ENCODE data around the gene TMEM132D.
"Not testable (repeated sequence)": the region's sequence is repeated elsewhere in the genome, so short reads cannot be mapped to it uniquely, and the experiment has no call there.

The TMEM132D gene

DNA sequence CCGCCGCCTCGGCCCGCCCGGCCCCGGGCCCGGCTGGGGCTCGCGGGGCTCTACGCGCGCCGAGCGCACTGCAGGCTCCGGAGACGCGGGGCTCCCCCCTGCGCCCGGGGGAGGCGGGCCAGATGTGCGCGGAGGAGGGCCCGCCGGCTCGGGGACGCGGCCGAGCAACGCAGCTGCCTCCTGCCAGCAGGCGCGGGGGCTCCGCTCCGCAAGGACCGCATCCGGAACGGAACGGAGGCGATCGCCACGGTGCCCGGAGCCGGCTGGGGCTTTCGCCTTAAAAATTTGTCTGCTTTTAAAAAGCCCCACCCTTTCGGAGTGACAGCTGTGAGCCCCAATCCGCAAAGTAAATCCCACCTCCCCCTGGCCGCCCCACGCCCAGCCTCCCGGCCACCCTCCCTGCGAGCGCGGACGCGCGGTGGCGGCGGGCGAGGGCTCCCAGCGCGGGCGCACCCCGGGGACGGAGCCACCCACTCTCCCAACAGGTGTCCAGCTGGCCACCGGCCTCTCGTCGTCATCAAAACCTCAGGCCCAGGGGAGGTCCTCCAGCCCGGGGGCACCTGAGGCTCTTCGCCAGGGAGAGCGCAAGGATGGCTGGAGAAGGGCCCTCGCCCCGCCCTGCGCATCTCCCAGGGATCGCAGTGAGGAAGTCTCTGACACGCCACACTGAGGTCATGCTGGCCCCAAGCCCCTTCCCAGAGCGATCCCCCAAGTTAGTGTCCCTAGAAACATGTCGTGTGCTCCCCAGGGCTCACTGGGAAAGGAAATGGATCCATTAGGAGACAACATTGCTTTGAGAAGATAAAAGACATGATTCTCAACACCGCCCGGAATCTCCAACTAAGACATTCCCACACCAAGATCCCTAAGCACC lies at the start of gene TMEM132D:
Gene TMEM132D (minus strand): TSS at position 70 of the 874 bp plus-strand sequence.
- DNase-seq, result no peak

DNA sequence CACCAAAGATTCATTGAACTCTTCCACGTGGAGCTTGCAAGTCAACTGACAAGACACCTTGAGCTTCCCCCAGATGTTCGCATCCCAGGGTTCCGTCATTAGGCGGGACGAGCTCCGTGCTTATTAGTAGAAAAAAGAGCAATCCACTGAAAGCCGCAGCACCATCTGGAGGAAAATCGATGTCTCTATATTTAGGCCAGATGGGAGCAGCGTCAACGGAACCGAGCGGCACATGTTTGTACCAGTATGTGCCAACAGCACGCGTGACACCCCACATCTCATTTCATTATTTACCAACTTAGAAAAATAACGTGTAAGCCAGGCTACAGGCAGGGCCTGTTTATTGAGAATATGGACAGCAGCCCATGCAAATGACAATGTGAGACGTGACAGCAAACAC lies 45.8 kb upstream of the TMEM132D start:
- no peak for DNase-seq

DNA sequence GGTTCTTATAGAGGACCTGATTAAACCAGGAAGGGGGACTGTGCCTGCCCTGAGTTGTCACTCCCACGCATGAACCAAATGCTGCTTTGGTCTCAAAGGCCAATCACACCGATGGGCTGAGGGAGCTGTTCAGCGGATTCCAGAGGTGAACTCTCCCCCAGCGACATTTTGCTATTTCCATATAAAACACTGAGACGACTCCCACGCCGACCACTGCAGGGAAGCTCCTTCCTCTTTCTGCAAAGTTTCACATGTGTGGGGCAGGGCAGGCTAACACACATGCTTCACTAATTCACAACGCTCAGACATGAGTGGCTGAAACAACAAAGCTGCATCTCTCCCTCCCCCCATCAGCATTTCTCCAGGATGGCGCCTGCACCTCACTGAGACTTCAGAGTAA lies 37.8 kb upstream of the TMEM132D start:
- DNase-seq, result no peak

DNA sequence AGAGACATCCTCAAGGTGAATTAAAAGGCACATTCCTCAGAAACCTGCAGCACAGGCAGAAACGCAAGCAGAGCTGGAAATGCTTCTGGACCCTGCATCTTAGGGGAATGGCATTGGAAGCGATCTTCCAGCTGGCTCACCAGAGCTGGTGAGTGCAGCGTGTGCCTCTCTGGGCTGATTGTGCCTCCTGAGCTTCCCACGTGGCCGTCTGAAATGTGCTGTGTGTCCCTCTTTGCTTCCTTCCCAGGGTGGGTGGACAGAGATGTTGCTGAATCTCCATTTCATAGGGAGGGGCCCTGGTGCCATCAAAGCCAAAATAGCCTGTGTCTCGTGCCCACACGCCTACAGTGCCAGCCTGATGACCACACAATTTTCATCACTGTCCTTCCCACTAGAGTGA lies 34.3 kb upstream of the TMEM132D start:
- no peak for DNase-seq

DNA sequence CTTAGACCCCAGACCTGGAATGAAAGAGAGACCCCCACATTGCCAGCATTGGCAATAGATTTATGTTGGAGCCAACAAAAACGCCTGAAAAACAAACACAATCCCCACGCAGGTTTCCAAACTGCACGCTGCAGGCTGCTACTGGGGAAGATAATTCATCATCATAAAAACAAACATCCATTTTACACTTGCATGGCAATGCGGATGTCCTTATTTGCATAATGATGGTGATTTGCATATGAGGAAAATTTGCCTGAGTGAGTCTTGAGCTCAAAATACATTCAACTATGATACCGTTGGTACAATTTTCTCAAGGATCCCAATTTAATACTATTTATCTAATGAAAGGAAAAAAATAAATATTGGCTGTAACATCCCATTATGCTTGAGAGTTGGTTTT lies 33.6 kb upstream of the TMEM132D start:
- DNase-seq, result peak; percentile 91

DNA sequence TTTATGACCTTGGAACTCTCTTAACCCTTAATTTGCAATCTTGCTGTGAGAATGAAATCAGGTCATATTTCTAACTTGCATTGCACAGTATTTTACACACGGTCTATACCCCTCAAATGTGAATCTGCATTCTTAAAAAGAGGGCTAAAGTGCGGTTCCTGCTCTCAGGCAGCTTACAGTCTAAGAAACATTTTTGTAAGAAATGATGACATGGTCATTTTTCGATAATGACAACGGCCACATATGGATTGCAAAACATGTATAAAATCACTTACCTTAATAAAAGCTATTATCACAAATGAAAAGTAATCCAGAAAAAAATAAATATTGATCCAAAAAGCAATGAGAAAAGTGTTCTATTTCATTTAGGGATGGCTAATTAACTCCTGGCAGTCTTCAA lies 24.8 kb upstream of the TMEM132D start:
- DNase-seq, result no peak

- DNase-seq, result no peak
These were observed 23.6 kb upstream of the TMEM132D start for GRCh38 chr12:129927316-129927900.

DNA sequence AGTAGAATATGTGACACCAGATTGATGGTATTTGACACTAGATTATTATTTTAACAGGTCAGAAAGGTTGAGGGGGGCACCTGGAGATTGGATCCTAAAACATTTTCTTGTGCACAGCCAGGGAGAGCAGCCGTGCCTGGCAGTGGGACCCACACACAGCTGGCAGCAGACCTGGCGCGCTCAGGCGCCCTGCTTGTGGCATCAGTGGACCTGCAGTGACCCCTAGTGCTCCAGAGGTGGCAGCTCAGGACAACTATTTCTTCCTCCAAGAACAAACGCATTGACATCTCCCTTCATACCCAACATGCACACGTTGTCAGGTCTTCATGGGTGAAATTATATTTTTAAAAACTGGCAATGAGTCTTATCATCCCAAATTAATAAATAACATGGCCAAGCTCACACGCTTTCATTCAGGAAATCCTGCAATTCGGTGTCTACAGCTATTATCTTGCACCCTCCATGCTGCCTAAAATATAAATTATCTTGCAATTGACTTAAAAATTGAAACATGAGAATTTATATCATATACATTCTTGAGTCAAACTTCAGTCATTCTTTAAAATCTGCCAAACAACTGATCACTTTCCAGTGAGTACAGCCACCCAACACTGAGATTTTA lies 7.7 kb upstream of the TMEM132D start:
- peak; percentile 84 for DNase-seq

- DNase-seq, result no peak
These were observed 5.5 kb upstream of the TMEM132D start for GRCh38 chr12:129909051-129910020.

- no peak for DNase-seq
These were observed 506 bp downstream of the TMEM132D start for GRCh38 chr12:129903092-129903945.

GRCh38 chr12:129902371-129903091 lies 1.3 kb downstream of the TMEM132D start:
- DNase-seq, result no peak

- no peak for DNase-seq
These were observed 2.6 kb downstream of the TMEM132D start for GRCh38 chr12:129901254-129901653.

- no peak for DNase-seq
These were observed 3.5 kb downstream of the TMEM132D start for GRCh38 chr12:129900306-129900705.

GRCh38 chr12:129899045-129899444 lies 4.8 kb downstream of the TMEM132D start:
- DNase-seq, result not testable (repeated sequence)

DNA sequence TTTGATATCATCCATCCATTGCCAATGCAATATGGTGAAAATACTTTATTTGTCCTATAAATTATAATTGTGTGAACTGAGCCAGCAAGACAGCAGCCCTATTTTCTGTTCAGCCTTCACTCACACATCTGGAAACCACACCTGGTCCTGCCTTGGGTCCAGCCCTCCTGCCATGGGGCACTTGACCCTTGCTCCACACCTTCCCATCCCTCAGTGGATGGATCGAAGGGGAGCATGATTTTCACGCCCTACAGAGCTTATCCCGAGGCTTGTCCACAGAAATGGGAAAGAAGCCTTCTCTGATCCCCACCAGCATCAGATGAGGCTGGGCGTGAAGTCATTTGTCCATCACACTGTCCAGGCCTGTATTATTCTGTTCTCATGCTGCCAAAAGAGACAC lies 10.1 kb downstream of the TMEM132D start:
- DNase-seq, result no peak

DNA sequence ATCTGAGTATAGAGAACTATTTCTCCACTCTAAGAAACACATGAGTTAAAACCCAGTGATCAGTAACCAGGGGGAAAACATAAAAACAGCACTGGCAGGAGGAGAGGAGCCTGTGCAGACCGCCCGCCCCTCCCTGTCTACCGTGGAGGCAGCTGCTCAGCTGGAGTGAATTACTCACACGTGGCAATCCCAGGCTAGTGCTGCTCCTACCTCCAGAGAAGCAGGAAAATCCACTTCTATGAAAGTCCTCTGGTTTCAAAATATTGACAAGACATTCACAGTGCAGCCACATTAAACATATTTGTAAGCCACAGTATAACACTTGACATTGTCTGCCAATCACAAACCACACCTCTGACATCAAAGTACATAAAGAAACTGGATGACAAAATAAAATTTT lies 16.7 kb downstream of the TMEM132D start:
- peak; percentile 19 for DNase-seq

DNA sequence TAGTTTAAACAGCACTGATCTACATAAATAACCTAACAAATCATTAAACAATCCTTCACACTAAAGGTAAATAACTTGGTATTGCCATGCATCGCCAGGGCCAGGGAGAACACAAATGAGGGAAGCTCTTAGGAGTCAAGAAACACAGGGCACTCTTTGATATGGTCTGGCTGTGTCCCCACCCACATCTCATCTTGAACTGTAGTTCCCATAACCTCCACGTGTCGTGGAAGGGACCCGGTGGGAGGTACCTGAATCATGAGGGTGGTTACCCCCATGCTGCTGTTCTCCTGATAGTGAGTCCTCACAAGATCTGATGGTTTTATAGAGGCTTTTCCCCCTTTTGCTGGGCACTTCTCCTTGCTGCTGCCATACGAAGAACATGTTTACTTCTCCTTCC lies 17.3 kb downstream of the TMEM132D start:
- no peak for DNase-seq

DNA sequence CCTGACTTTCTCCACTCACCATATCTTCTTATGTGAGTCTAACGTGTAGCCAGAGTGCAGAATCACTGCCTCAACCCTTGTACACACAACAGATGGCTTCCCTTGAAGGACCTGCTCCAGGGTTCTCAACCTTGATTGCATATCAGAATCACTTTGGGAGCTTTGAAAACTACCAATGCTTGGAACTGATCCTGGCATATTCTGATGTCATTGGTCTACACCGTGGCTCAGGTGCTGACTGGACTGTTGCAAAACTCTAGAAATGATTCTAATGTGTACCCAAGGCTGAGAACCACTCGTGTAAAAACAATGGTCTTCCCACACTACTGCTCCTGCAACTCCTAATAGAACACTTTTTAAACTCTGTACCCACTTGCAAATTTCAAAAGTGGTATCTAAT lies 18.5 kb downstream of the TMEM132D start:
- DNase-seq, result no peak

DNA sequence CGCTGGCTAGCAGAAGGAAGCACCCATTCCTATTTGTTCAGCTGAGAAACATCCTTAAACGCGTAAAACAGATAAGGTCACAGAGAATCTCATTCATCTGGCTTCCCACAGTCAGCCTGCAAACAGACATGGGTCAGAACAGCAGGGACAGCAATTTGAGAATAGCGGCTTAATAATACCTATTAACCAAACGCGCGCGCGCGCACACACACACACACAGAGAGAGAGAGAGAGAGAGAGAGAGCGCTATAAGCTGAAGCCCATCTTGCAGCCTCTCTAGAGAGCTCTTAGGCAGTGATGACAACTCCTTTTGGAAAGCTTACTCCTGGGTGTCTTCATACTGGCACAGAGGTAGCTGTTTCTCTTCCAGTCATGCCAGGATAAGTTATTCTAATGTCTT lies 26.4 kb downstream of the TMEM132D start:
- no peak for DNase-seq

GRCh38 chr12:129873833-129874208 lies 30.0 kb downstream of the TMEM132D start:
- no peak for DNase-seq
